ENCODE data around the gene GNGT2. TPM values are rescaled to one million over a fixed set of nuclear protein-coding genes. Genes with fewer than 3 reads are reported as not detected.

The GNGT2 gene
- total and polyA plus RNA-seq, 9 donors = 0.48 to 4.6 (median 1.6) TPM

- peaks cover under 1% of the 10 kb centered on the region for H3K27me3 ChIP-seq
These were observed 8.9 kb upstream of the GNGT2 start for GRCh38 chr17:49218941-49219913.

GRCh38 chr17:49217651-49218413 lies 7.5 kb upstream of the GNGT2 start:
- Histone ChIP-seq H3K27me3 (no peaks in the 10 kb centered on the region), H3K4me1 (ENCODE audit: insufficient read depth) (no peaks in the 10 kb centered on the region), H3K36me3 (no peaks in the 10 kb centered on the region), H3K9me3 (no peaks in the 10 kb centered on the region), H3K4me3 (no peak overlapping the region), H3K27ac (no peak overlapping the region)
- intact Hi-C loops (cut with DNase I) = no loop called here
- TF ChIP-seq POLR2A (IDR thresholded peaks at IDR 0.05) (no peak), EP300 (IDR thresholded peaks at IDR 0.05) (no peak), CTCF (IDR thresholded peaks at IDR 0.05) (no peak)
- DNase-seq = no peak
- WGBS, 3 donors = 78 to 81% (median 81%) methylated on average over 17 of the region's 17 CpGs

More at GRCh38 chr17:49218941-49219913, 8.9 kb upstream of the GNGT2 start:
- TF ChIP-seq POLR2A (IDR thresholded peaks at IDR 0.05) = no peak
- TF ChIP-seq EP300 (IDR thresholded peaks at IDR 0.05) = no peak
- TF ChIP-seq CTCF (IDR thresholded peaks at IDR 0.05) = no peak
- no peaks in the 10 kb centered on the region for H3K9me3 ChIP-seq
- H3K27ac ChIP-seq = no peak overlapping the region
- intact Hi-C loops (cut with DNase I) = no loop called here
- DNase-seq = no peak
- H3K36me3 ChIP-seq = no peaks in the 10 kb centered on the region
- 54 to 62% (median 61%) methylated on average over 37 of the region's 37 CpGs for WGBS, 3 donors
- no peak overlapping the region for H3K4me3 ChIP-seq
- H3K4me1 ChIP-seq (ENCODE audit: insufficient read depth) = peaks cover 2% of the 10 kb centered on the region

- intact Hi-C loops (cut with DNase I) = no loop called here
- Histone ChIP-seq H3K4me3 (no peak overlapping the region), H3K36me3 (no peaks in the 10 kb centered on the region), H3K9me3 (no peaks in the 10 kb centered on the region), H3K4me1 (ENCODE audit: insufficient read depth) (no peaks in the 10 kb centered on the region), H3K27ac (no peak overlapping the region), H3K27me3 (no peaks in the 10 kb centered on the region)
- TF ChIP-seq POLR2A (IDR thresholded peaks at IDR 0.05) (no peak), EP300 (IDR thresholded peaks at IDR 0.05) (no peak), CTCF (IDR thresholded peaks at IDR 0.05) (no peak)
- WGBS, 3 donors = 65 to 69% (median 67%) methylated on average over 11 of the region's 11 CpGs
- no peak for DNase-seq
These were observed 6.7 kb upstream of the GNGT2 start for GRCh38 chr17:49216953-49217650.

- Histone ChIP-seq H3K27ac (no peak overlapping the region), H3K4me3 (no peak overlapping the region), H3K4me1 (ENCODE audit: insufficient read depth) (no peaks in the 10 kb centered on the region), H3K36me3 (no peaks in the 10 kb centered on the region), H3K9me3 (no peaks in the 10 kb centered on the region), H3K27me3 (no peaks in the 10 kb centered on the region)
- DNase-seq = no peak
- intact Hi-C loops (cut with DNase I) = no loop called here
- WGBS, 3 donors = 86 to 94% (median 89%) methylated on average over 13 of the region's 13 CpGs
- TF ChIP-seq POLR2A (IDR thresholded peaks at IDR 0.05) = no peak
- no peak for TF ChIP-seq CTCF (IDR thresholded peaks at IDR 0.05)
- TF ChIP-seq EP300 (IDR thresholded peaks at IDR 0.05) = no peak
These were observed 6.1 kb upstream of the GNGT2 start for GRCh38 chr17:49216482-49216881.
